HepG2 (cell line): ENCODE data around the gene RHOXF2. TPM values are rescaled to one million over a fixed set of nuclear protein-coding genes. Genes with fewer than 3 reads are reported as not detected.

Experiments used
- ARNT2 ChIP-seq: sonication (generic); formaldehyde crosslinking; IDR thresholded peaks from 2 replicates; pipeline ENCODE4 v1.8.0; 2022; ENCODE audit warnings: mild to moderate bottlenecking, low read depth, missing genetic modification reagents, moderate library complexity
- DNMT3B ChIP-seq: conservative IDR thresholded peaks from 2 replicates; pipeline ENCODE4 v1.6.1; 2016; ENCODE audit warnings: missing biosample characterization, control low read depth
- E2F2 ChIP-seq: sonication (generic); formaldehyde crosslinking; IDR thresholded peaks from 2 replicates; pipeline ENCODE4 v1.4.0; 2020; ENCODE audit warnings: missing genetic modification reagents, borderline replicate concordance
- GTF2F1 ChIP-seq: fragments of 150-350 bp; IDR thresholded peaks from 2 replicates; pipeline ENCODE4 v1.6.1; 2014; ENCODE audit warnings: low read length
- MAX ChIP-seq: IDR thresholded peaks from 2 replicates; pipeline ENCODE4 v1.6.1; 2012; ENCODE audit warnings: inconsistent platforms
- SRSF4 ChIP-seq: fragments of 200-400 bp; formaldehyde crosslinking; IDR thresholded peaks from one replicate; pipeline ENCODE4 v1.6.1; 2018; ENCODE audit warnings: mild to moderate bottlenecking, low read depth, low read length, moderate library complexity; ENCODE audit not compliant: poor library complexity, severe bottlenecking
- SUZ12 ChIP-seq: fragments of 150-350 bp; IDR thresholded peaks from 2 replicates; pipeline ENCODE4 v1.6.1; 2014; ENCODE audit warnings: low read depth, low read length
- TCF12 ChIP-seq, 2 experiments: fragments of 450-650 bp in 1 of 2; sonication (generic) in 1 of 2; formaldehyde crosslinking in 1 of 2; IDR thresholded peaks; 2 replicates each; pipeline versions ENCODE4 v1.6.1 to v1.8.0; 2017 to 2022; ENCODE audit warnings: antibody characterized with exemption in 1 of 2, mild to moderate bottlenecking in 1 of 2, missing genetic modification reagents in 1 of 2, moderate library complexity in 1 of 2
- XRCC5 ChIP-seq: fragments of 200-400 bp; formaldehyde crosslinking; optimal IDR thresholded peaks from 2 replicates; pipeline ENCODE3; 2017; ENCODE audit warnings: mild to moderate bottlenecking, low read length
- ZBTB25 ChIP-seq: IDR thresholded peaks from 2 replicates; pipeline ENCODE4 v1.6.1; 2018; ENCODE audit warnings: missing genetic modification reagents
- ZBTB8A ChIP-seq: sonication (generic); formaldehyde crosslinking; IDR thresholded peaks from 2 replicates; pipeline ENCODE4 v1.4.0; 2020; ENCODE audit warnings: mild to moderate bottlenecking, low read depth, missing genetic modification reagents, borderline replicate concordance
- ZNF333 ChIP-seq: sonication (generic); formaldehyde crosslinking; IDR thresholded peaks from 2 replicates; pipeline ENCODE4 v1.4.0; 2020; ENCODE audit warnings: mild to moderate bottlenecking, missing genetic modification reagents, borderline replicate concordance
- ZNF644 ChIP-seq: IDR thresholded peaks from 2 replicates; pipeline ENCODE4 v1.6.1; 2016; ENCODE audit warnings: low read depth
- ZNF776 ChIP-seq: sonication (generic); formaldehyde crosslinking; IDR thresholded peaks from 2 replicates; pipeline ENCODE4 v1.4.0; 2020; ENCODE audit warnings: mild to moderate bottlenecking, missing genetic modification reagents
- polyA plus RNA-seq, 8 experiments: library from polyadenylated mRNA; depleted of rRNA in 3 of 8; stranded (reverse) in 7 of 8; unstranded in 1 of 8; fragments of >200 nt; fragmentation: Illumina TruSeq in 4 of 8; extraction: Trizol in 4 of 8; gene quantifications; 2 replicates each; pipeline versions ENCODE4 v1.2.1 to v1.2.3, GENCODE V29; 2011 to 2016; ENCODE audit warnings: low read depth in 4 of 8, missing spikeins in 1 of 8, mixed read lengths in 1 of 8; ENCODE audit not compliant: insufficient read depth in 1 of 8
- total RNA-seq, 5 experiments: library from RNA; depleted of rRNA; stranded (reverse); fragments of >200 nt; fragmentation: Illumina TruSeq; extraction: Trizol; gene quantifications; 2 replicates each; pipeline ENCODE4 v1.2.3, GENCODE V29; 2016; ENCODE audit warnings: low read depth in 1 of 5

Gene RHOXF2
- total and polyA plus RNA-seq, 2 of the 13 experiments (the other 11 are each of a cell fraction or from before 2014, with no cell fraction given) = not detected

GRCh38 chrX:120137439-120137838, 21.0 kb upstream of the RHOXF2 start (continued):
- TF ChIP-seq E2F2 (CRISPR knock-in tag) (no peak), ZBTB25 (no peak), ZNF333 (CRISPR knock-in tag) (no peak), DNMT3B (CRISPR knock-in tag) (no peak), ZBTB8A (CRISPR knock-in tag) (no peak), SRSF4 (no peak), GTF2F1 (no peak), XRCC5 (no peak), SUZ12 (no peak), ZNF644 (CRISPR knock-in tag) (no peak), ZNF776 (CRISPR knock-in tag) (no peak), ARNT2 (CRISPR knock-in tag) (no peak), TCF12 (IDR thresholded peaks at IDR 0.05) (no peak), TCF12 (CRISPR knock-in tag; IDR thresholded peaks at IDR 0.05) (no peak), MAX (no peak)
